HG02798 (cell line): ENCODE results near the gene ZNFX1.
"Not testable (repeated sequence)": the region's sequence is repeated elsewhere in the genome, so short reads cannot be mapped to it uniquely, and the experiment has no call there.

Experiments used
- ATAC-seq: cut with Tn5 transposase; IDR thresholded peaks from one replicate; pipeline ENCODE4 v1.9.1; 2021; ENCODE audit warnings: mild to moderate bottlenecking; ENCODE audit not compliant: unreplicated experiment, poor library complexity

Gene ZNFX1

GRCh38 chr20:49278036-49278817 is at the start of gene ZNFX1:
Gene ZNFX1, minus strand, starts transcription at chr20:49278057. Its CDS starts 2,218 bp downstream, at chr20:49275839.
- ATAC-seq = peak; percentile 87

DNA sequence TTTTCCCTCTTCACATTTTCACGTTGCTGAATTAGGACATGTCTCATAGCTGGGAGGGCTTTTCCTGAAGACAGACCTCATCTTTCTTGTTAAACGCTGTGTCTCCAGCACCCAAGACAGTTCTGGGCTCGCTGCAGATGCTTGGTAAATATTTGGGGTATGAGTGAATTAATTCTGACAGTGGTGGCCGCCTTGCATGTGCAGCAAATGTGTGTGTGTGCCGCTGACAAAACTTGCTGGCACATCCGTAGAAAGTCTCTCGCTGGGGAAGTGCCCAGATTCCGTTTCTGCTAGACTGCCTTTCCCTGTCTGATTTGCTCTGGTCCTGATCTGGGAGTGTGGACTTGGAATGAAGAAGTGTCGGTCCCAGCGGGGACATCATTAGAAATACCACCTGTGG is 48.2 kb upstream of the ZNFX1 start:
- no peak for ATAC-seq

DNA sequence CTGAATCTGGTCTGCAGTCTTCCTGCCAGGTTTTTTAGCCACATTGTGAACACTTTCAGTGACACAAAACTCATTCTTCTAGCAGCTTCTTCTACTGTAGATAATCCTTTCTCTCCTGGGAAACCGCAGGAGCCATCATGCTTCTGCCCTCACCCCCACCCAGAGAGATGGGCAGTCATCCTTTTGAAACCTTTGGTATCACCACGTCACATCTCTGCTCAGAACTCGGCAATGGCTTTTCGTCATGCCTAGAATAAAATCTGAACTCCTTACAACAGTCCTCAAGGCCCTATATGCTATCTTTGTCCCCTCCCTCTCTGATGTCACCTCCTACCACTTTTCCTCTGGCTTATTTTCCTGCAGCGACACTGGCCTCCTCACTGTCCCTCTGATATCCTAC is 46.4 kb upstream of the ZNFX1 start:
- ATAC-seq = no peak

GRCh38 chr20:49323622-49324238 is 45.9 kb upstream of the ZNFX1 start:
- ATAC-seq = no peak

- ATAC-seq = no peak
Measured at GRCh38 chr20:49320460-49320859, 42.6 kb upstream of the ZNFX1 start.

- ATAC-seq = no peak
Measured at GRCh38 chr20:49319208-49319809, 41.5 kb upstream of the ZNFX1 start.

- no peak for ATAC-seq
Measured at GRCh38 chr20:49318430-49319207, 40.8 kb upstream of the ZNFX1 start.

DNA sequence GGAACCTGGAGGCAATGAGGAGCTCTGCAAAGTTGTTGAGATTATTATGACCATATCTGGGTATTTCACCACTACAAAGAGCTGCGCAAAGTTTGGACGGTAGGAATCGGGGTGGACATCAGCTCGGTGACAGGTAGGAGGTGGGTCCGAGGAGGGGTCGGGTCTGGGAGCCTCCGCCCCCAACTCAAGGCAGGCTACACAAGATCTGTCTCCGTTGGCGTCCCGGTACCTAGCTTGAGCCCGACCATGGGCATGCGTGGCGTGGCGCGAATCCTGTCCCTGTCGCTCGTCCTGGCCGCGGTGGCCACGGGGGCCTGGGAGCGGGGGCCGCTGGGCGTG is 40.2 kb upstream of the ZNFX1 start:
- no peak for ATAC-seq

GRCh38 chr20:49316704-49317103 is 38.8 kb upstream of the ZNFX1 start:
- no peak for ATAC-seq

- ATAC-seq = no peak
Measured at GRCh38 chr20:49315580-49315979, 37.7 kb upstream of the ZNFX1 start.

DNA sequence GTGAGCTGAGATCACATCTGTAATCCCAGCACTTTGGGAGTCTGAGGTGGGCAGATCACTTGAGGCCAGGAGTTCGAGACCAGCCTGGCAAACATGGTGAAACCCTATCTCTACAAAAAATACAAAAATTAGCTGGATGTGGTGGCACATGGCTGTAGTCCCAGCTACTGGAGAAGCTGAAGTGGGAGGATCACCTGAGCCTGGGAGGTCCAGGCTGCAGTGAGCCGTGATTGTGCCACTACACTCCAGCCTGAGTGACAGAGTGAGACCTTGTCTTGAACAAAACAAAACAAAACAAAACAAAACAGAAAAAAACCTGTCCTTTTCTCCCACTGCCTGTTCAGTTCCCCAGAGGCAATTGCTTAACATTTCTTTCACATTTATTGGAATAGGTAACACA is 36.2 kb upstream of the ZNFX1 start:
- not testable (repeated sequence) for ATAC-seq

DNA sequence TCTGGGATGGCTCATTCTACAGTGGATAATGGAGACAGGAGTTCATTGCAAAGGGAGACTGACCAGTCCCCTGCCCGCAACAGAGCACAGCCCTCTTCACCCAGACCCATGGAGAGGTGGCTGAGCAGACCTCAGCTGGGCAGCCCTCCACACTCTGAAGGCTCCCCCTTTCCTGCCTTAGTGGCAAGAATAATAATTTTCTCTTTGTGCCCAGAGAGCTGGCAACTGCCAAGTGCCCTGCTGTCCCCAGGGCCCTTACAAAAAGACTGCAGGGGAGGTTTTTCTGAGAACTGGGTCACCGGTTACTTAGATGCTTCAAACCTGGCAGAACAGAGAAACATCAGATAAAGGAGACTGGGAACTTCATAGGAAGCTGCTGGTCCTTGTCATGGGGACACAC is 35.4 kb upstream of the ZNFX1 start:
- no peak for ATAC-seq

DNA sequence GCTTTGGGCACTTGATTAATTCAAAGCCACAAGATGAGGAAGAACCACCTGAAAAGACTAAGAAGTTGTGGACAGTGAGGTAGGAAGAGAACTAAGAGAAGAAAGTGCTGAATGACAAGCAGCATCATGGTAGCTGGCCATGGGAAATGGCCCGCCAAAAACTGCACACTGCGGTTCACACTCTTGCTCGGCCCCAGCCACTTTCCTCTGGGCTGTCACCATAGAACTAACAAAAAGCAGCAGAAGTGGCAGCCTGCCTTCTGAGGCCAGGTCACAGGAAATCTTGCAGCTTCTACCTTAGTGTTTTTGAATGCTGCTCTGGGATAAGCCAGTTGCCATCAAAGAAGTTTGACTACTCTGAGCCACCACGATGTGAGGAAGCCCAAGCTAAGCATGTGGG is 34.8 kb upstream of the ZNFX1 start:
- ATAC-seq = no peak

DNA sequence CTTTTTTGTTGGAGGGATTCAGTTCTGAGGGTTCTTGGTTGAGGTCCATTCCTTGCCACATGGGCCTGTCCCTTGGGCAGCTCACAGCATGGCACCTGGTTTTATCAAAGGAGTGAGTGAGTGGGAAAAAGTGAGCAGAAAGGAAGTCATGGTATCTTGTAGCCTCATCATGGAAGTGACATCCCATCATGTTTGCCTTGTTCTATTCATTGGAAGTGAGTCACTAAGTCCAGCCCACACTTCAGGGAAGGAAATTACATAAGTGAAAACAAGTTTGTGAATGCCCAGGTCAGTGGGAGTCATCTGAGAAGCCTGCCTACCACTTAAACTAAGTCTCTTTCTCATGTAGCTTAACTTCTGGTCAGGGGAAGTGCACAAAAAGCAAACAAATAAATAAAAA is 32.8 kb upstream of the ZNFX1 start:
- no peak for ATAC-seq

DNA sequence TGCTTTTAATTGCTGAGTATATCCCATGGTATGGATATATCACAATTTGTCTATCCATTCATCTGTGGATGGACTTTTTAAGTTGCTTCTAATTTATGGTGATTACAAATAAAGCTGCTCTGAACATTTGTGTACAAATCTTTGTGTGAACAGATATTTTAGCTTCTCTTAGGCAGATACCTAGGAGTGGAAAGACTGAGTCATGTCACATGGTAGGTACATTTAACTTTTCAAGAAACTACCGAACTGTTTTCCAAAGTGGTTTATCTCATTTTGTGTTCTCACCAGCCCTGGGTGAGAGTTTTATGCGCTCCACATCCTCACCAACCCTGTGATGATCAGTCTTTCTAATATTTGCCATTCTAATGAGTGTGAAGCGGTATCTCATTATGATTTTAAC is 31.0 kb upstream of the ZNFX1 start:
- no peak for ATAC-seq

DNA sequence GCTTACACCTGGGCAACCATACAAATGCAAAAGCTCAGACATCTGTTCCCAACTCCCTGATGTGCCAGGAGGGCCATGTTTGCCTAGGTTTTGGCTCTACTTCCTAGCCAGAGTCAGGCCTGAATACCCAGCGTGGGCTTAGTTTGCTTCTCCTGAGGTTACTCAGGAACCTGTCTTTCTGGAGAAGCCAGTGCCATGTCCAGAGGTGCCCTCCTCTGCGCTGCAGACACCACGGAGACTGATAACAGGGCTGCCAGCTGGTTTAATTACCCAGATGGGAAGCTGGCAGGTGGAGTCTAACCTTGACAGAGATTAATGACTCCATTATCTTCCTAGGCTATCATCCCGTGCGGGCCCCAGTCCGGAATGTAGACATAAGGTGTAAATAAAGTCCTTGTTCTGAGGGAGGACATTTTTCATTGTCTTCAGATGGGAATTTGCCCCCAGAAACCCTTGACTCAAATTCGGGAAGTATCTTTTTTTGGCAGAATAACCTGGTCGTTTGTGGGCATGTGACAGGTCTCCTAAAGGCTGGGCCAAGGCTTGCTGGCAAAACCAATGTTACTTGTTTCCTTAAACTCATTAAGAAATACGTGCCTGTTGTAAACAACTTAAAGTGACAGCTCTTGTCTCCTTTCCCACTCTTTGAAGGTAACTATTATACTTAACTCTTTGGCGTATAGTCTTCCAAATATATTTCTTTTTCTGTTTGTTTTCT is 29.2 kb upstream of the ZNFX1 start:
- no peak for ATAC-seq

- ATAC-seq = no peak
Measured at GRCh38 chr20:49303065-49303552, 25.3 kb upstream of the ZNFX1 start.

- ATAC-seq = no peak
Measured at GRCh38 chr20:49297605-49298530, 20.0 kb upstream of the ZNFX1 start.

GRCh38 chr20:49294002-49294654 is 16.3 kb upstream of the ZNFX1 start:
- not testable (repeated sequence) for ATAC-seq
